SK-N-SH (cell line): ENCODE measurements around the gene CLASP1. TPM values are rescaled to one million over a fixed set of nuclear protein-coding genes. Genes with fewer than 3 reads are reported as not detected.

Source experiments
- CTCF ChIA-PET: fragments of 300-600, 350-600 bp; formaldehyde crosslinking; extraction: SDS; loops from one replicate; lab custom pipeline; 2021; lab: Yijun Ruan, JAX
- POLR2A ChIA-PET: fragments of 350-600 bp; sonication (Branson Sonifier 250); formaldehyde crosslinking; extraction: SDS; loops from one replicate; lab custom pipeline; 2020; ENCODE audit warnings: antibody characterized with exemption, inconsistent platforms; lab: Yijun Ruan, JAX
- DNase-seq: peaks from one replicate; pipeline ENCODE4 v3.0.0; 2012
- H2AFZ ChIP-seq: fragments of 200-600 bp; sonication (generic); 2 replicates; pipeline ENCODE4 v1.8.1; 2016; ENCODE audit warnings: antibody characterized with exemption, mild to moderate bottlenecking, low read depth
- H3F3A ChIP-seq: fragments of 200-600 bp; sonication (generic); replicated peaks from 2 replicates; pipeline ENCODE3; 2016; ENCODE audit warnings: antibody characterized with exemption, mild to moderate bottlenecking; ENCODE audit not compliant: insufficient read depth
- H3K27ac ChIP-seq, 2 experiments: fragments of 200-500 bp in 1 of 2; fragments of 200-600 bp in 1 of 2; sonication (Bioruptor generic) in 1 of 2; sonication (generic), shearing (Covaris generic) in 1 of 2; 2 replicates each; pipeline versions ENCODE4 v1.5.1 to v1.6.1; 2014 to 2016; ENCODE audit warnings: low read depth in 2 of 2, inconsistent platforms in 1 of 2, low read length in 1 of 2, mild to moderate bottlenecking in 1 of 2, mixed read lengths in 1 of 2
- H3K27me3 ChIP-seq: fragments of 200-600 bp; sonication (generic), shearing (Covaris generic); 2 replicates; pipeline ENCODE4 v1.6.1; 2016; ENCODE audit warnings: mixed run types; ENCODE audit not compliant: insufficient read depth
- H3K36me3 ChIP-seq, 2 experiments: fragments of 200-500 bp in 1 of 2; fragments of 200-600 bp in 1 of 2; sonication (Bioruptor generic) in 1 of 2; sonication (generic) in 1 of 2; replicated peaks in 1 of 2; 2 replicates each; pipeline versions ENCODE3 to v1.5.1; 2014 to 2016; ENCODE audit warnings: low read length in 1 of 2, mild to moderate bottlenecking in 1 of 2; ENCODE audit not compliant: insufficient read depth in 2 of 2, control insufficient read depth in 1 of 2
- H3K4me1 ChIP-seq, 2 experiments: fragments of 200-500 bp in 1 of 2; fragments of 200-600 bp in 1 of 2; sonication (Bioruptor generic) in 1 of 2; sonication (generic), shearing (Covaris generic) in 1 of 2; 2 replicates each; pipeline versions ENCODE4 v1.5.1 to v1.6.1; 2014 to 2016; ENCODE audit warnings: low read depth in 1 of 2, low read length in 1 of 2, mixed run types in 1 of 2; ENCODE audit not compliant: insufficient read depth in 2 of 2, control insufficient read depth in 1 of 2
- H3K4me2 ChIP-seq: fragments of 200-600 bp; sonication (generic), shearing (Covaris generic); 2 replicates; pipeline ENCODE4 v1.6.1; 2017; ENCODE audit warnings: mixed run types
- H3K4me3 ChIP-seq, 2 experiments: fragments of 200-500 bp in 1 of 2; fragments of 200-600 bp in 1 of 2; sonication (Bioruptor generic) in 1 of 2; sonication (generic), shearing (Covaris generic) in 1 of 2; 2 replicates each; pipeline versions ENCODE4 v1.5.1 to v1.8.1; 2014 to 2016; ENCODE audit warnings: low read depth in 2 of 2, inconsistent platforms in 1 of 2, low read length in 1 of 2, mild to moderate bottlenecking in 1 of 2, mixed read lengths in 1 of 2, moderate library complexity in 1 of 2
- H3K79me2 ChIP-seq: fragments of 200-600 bp; sonication (generic); 2 replicates; pipeline ENCODE4 v1.8.1; 2017; ENCODE audit warnings: mild to moderate bottlenecking; ENCODE audit not compliant: insufficient read depth
- H3K9ac ChIP-seq: fragments of 200-600 bp; sonication (generic); 2 replicates; pipeline ENCODE4 v1.6.1; 2017; ENCODE audit warnings: mixed run types
- H3K9me2 ChIP-seq: fragments of 200-600 bp; sonication (generic); 2 replicates; pipeline ENCODE4 v1.6.1; 2017; ENCODE audit warnings: mixed run types
- H3K9me3 ChIP-seq: fragments of 200-600 bp; sonication (generic); 2 replicates; pipeline ENCODE4 v1.6.1; 2017; ENCODE audit warnings: mixed run types, mild to moderate bottlenecking, moderate library complexity
- H4K20me1 ChIP-seq: fragments of 200-600 bp; sonication (generic); 2 replicates; pipeline ENCODE4 v1.6.1; 2017; ENCODE audit warnings: mild to moderate bottlenecking, mixed run types; ENCODE audit not compliant: insufficient read depth
- ELF1 ChIP-seq: IDR thresholded peaks from 2 replicates; pipeline ENCODE4 v1.4.0; 2012
- FOSL2 ChIP-seq: IDR thresholded peaks from 2 replicates; pipeline ENCODE4 v1.4.0; 2012; ENCODE audit warnings: low read depth, mild to moderate bottlenecking, moderate library complexity, borderline replicate concordance
- FOXM1 ChIP-seq: IDR thresholded peaks from 2 replicates; pipeline ENCODE4 v1.4.0; 2012; ENCODE audit warnings: low read depth, mild to moderate bottlenecking
- GATA2 ChIP-seq: sonication (generic); formaldehyde crosslinking; IDR thresholded peaks from 2 replicates; pipeline ENCODE4 v1.5.0; 2020; ENCODE audit warnings: mild to moderate bottlenecking, missing genetic modification reagents
- MEF2A ChIP-seq: IDR thresholded peaks from 2 replicates; pipeline ENCODE4 v1.4.0; 2012; ENCODE audit warnings: low read depth, borderline replicate concordance
- NFIC ChIP-seq: IDR thresholded peaks from 2 replicates; pipeline ENCODE4 v1.4.0; 2012; ENCODE audit warnings: borderline replicate concordance
- RCOR1 ChIP-seq: fragments of 150-350 bp; IDR thresholded peaks from 2 replicates; pipeline ENCODE4 v1.6.1; 2017; ENCODE audit warnings: antibody characterized with exemption, low read length
- RFX5 ChIP-seq: IDR thresholded peaks from 2 replicates; pipeline ENCODE4 v1.6.1; 2012; ENCODE audit warnings: mild to moderate bottlenecking, improper control_type of control experiment, low read length
- USF2 ChIP-seq: fragments of 150-350 bp; IDR thresholded peaks from 2 replicates; pipeline ENCODE4 v1.6.1; 2017; ENCODE audit warnings: antibody characterized with exemption, low read length, low read depth, borderline replicate concordance
- YY1 ChIP-seq: IDR thresholded peaks from 2 replicates; pipeline ENCODE4 v1.4.0; 2012; ENCODE audit warnings: low read depth, mild to moderate bottlenecking
- ZBTB33 ChIP-seq: IDR thresholded peaks from 2 replicates; pipeline ENCODE4 v1.4.0; 2012; ENCODE audit warnings: low read depth, borderline replicate concordance
- WGBS: methylation state at CpG from one replicate; pipeline ENCODE4 v1.1.6; 2017; ENCODE audit warnings: low lambda C conversion rate; 5-methylcytosine and 5-hydroxymethylcytosine counted together
- polyA plus RNA-seq, 3 experiments: library from polyadenylated mRNA; depleted of rRNA; stranded (reverse); fragments of >200 nt; gene quantifications; 2 replicates each; pipeline ENCODE4 v1.2.3, GENCODE V29; 2012

Gene CLASP1
- polyA plus RNA-seq, 1 of the 3 experiments (the other 2 are of a cell fraction): 4.9 TPM

DNA sequence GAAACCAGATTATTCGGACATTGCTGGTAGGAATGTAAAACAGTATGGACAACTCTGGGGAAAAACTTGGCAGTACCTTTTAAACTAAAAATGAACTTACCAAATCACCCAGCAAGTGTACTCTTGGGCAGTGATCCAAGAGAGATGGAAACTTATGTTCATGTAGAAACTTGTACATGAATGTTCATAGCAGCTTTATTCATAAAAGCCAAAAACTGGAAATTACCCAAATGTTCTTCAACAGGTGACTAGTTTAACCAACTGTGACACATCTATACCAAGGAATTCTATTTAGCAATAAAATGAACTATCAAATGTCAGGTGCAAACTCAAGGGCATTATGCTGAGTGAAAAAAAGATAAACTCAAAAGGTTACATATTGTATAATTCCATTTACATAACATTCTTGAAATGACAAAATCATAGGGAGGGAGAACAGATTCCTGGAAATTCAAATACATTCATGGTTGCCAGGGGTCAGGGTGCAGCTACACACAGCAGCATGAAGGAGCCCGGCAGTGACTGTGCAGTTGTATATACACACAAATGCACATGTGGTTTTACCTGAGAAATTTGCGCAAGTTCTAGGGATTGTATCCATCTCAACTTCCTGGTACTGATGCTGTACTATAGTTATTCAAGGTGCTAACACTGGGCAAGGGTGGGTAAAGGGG is 122.1 kb downstream of the CLASP1 start:
- peaks cover 15 to 24% of the 10 kb centered on the region in 2 experiments; a peak in 3 of 4 replicates for H3K4me1 ChIP-seq
- peaks cover 16 to 52% of the 10 kb centered on the region in 2 experiments for H3K36me3 ChIP-seq
- 98% methylated on average over 3 of the region's 3 CpGs for WGBS
- H3K27me3 ChIP-seq: no peaks in the 10 kb centered on the region
- no peaks in the 10 kb centered on the region for H3K9me3 ChIP-seq
- no peak overlapping the region for H3K9ac ChIP-seq
- H3K9me2 ChIP-seq: no peaks in the 10 kb centered on the region
- no peak overlapping the region for H3K4me2 ChIP-seq
- H3K4me3 ChIP-seq: no peak overlapping the region
- TF ChIP-seq FOXM1 (no peak), FOSL2 (no peak), ZBTB33 (no peak), NFIC (no peak), YY1 (no peak), RCOR1 (no peak)
- peaks cover 45% of the 10 kb centered on the region for H3K79me2 ChIP-seq
- H2AFZ ChIP-seq: no peak overlapping the region
- peaks cover 13% of the 10 kb centered on the region for H4K20me1 ChIP-seq
- peaks cover 22% of the 10 kb centered on the region for H3F3A ChIP-seq
- H3K27ac ChIP-seq: no peak overlapping the region; a peak in 1 of 4 replicates
- no peak for DNase-seq
- ChIA-PET POLR2A (no interaction called here), CTCF (interaction anchor here (1.2 kb wide), 1 partner anchor 125 kb away, joined by 4 read pairs; no protein-coding TSS in a partner anchor)

DNA sequence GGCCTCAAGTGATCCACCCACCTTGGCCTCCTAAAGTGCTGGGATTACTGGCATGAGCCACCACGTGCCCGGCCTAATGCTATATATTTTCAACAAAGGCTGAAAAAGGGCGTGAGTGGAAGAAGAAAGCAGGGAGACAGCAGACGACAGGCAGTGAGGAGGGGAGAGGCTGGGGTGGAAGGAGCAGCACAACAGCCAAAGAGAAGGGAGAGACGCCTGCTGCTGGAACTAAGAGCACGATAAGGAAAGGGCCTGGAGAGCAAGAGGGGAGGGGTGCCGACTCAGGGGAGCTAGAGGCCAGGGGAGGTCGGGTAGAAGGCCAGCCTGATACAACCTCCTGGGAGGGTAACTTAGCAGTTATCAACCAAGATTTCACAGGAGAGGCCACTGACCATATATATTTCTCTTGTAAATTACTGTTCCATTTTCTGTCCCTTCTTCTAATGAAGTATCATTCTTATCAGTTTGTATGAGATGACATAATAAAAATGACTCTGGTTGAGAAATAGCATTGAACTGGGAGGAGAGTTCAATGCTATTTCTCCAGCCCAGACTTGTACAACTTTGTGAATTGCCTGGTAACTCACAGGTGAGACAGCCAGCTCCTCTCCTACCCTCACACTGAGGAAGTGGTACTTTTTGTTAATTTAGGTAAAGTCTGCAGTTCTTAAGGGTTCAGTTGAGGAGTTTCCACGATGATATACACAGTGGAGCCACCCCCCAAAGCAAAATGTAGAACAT is 124.4 kb downstream of the CLASP1 start:
- H3K9ac ChIP-seq: no peak overlapping the region
- no peaks in the 10 kb centered on the region for H3K27me3 ChIP-seq
- ChIA-PET CTCF (interaction anchor here (0.7 to 0.9 kb wide), 2 partner anchors 19 to 114 kb away, joined by 3 read pairs; no protein-coding TSS in a partner anchor), POLR2A (no interaction called here)
- H2AFZ ChIP-seq: no peak overlapping the region
- H3K9me3 ChIP-seq: no peaks in the 10 kb centered on the region
- TF ChIP-seq GATA2 (CRISPR knock-in tag) (no peak), ELF1 (no peak), MEF2A (no peak), RFX5 (no peak), USF2 (no peak)
- WGBS: 91% methylated on average over 9 of the region's 9 CpGs
- H3K4me3 ChIP-seq: no peak overlapping the region
- no peak overlapping the region for H3K27ac ChIP-seq
- H4K20me1 ChIP-seq: peaks cover 6% of the 10 kb centered on the region; the same call in 1 of the 2 replicates
- peaks cover 15 to 22% of the 10 kb centered on the region in 2 experiments; a peak in 3 of 4 replicates for H3K4me1 ChIP-seq
- H3F3A ChIP-seq: peaks cover 8% of the 10 kb centered on the region
- H3K4me2 ChIP-seq: no peak overlapping the region
- H3K79me2 ChIP-seq: peaks cover 40% of the 10 kb centered on the region
- no peaks in the 10 kb centered on the region for H3K9me2 ChIP-seq
- H3K36me3 ChIP-seq: peaks cover 24 to 73% of the 10 kb centered on the region in 2 experiments
- DNase-seq: no peak
